Measurements from ENCODE around the gene CCS.

GRCh38 chr11:66595245-66595904 is 2.4 kb downstream of the CCS start:
- TF ChIP-seq EZH2 (IDR thresholded peaks at IDR 0.05), result no peak
- TF ChIP-seq POLR2AphosphoS5 (IDR thresholded peaks at IDR 0.05; ENCODE audit: borderline replicate concordance, low read depth, low read length), result no peak

Data from SK-N-MC (cell line).